H1 (cell line): ENCODE data around the gene VSIG10L2. TPM values are rescaled to one million over a fixed set of nuclear protein-coding genes. Genes with fewer than 3 reads are reported as not detected.

Experiments
- ATF3 ChIP-seq: IDR thresholded peaks from 2 replicates; pipeline ENCODE4 v1.6.1; 2011; ENCODE audit warnings: low read depth, mild to moderate bottlenecking, low read length; ENCODE audit not compliant: insufficient read depth
- PHF8 ChIP-seq: fragments of 200-600 bp; sonication (generic); conservative IDR thresholded peaks from 2 replicates; pipeline ENCODE4 v1.7.1; 2012; ENCODE audit warnings: low read depth, mild to moderate bottlenecking, inconsistent platforms, low read length, moderate library complexity
- RFX5 ChIP-seq: IDR thresholded peaks from 2 replicates; pipeline ENCODE4 v1.6.1; 2011; ENCODE audit warnings: low read depth, low read length, improper control_type of control experiment, borderline replicate concordance
- SIX5 ChIP-seq: IDR thresholded peaks from 2 replicates; pipeline ENCODE4 v1.6.1; 2011; ENCODE audit warnings: mild to moderate bottlenecking, low read depth, low read length
- TEAD4 ChIP-seq: IDR thresholded peaks from 2 replicates; pipeline ENCODE4 v1.6.1; 2012; ENCODE audit warnings: low read depth, low read length, inconsistent platforms, mixed read lengths
- polyA plus RNA-seq, 7 experiments: library from polyadenylated mRNA; depleted of rRNA in 3 of 7; stranded (reverse) in 5 of 7; unstranded in 2 of 7; fragments of >200 nt in 5 of 7; fragments of 200-250 nt in 2 of 7; gene quantifications; 1 replicate in 5 of 7; 2 replicates in 1 of 7; 4 replicates in 1 of 7; pipeline versions ENCODE4 v1.2.1 to v1.2.3, GENCODE V29; 2011 to 2013; ENCODE audit warnings: missing spikeins in 2 of 7, mixed read lengths in 2 of 7
- total RNA-seq: library from RNA; stranded (reverse); fragmentation: NEBNext Ultra II Directional; extraction: Animal tissue kit (Norgen Biotek cat#: 25700); gene quantifications from 2 replicates; pipeline ENCODE4 v1.2.1, GENCODE V29; 2021
- TF ChIP-seq, protein P1 (sequence below): fragments of 300-600 bp; sonication (generic); IDR thresholded peaks from 2 replicates; pipeline ENCODE4 v1.7.1; 2012; ENCODE audit warnings: low read length, moderate library complexity, mild to moderate bottlenecking, inconsistent platforms; ENCODE audit not compliant: insufficient replicate concordance

Gene VSIG10L2
- total and polyA plus RNA-seq, 2 of the 8 experiments (the other 6 are each of a cell fraction or from before 2014, with no cell fraction given): not detected

GRCh38 chr11:125902277-125902926 is 43.4 kb upstream of the VSIG10L2 start (continued):
- TF ChIP-seq, protein P1, sequence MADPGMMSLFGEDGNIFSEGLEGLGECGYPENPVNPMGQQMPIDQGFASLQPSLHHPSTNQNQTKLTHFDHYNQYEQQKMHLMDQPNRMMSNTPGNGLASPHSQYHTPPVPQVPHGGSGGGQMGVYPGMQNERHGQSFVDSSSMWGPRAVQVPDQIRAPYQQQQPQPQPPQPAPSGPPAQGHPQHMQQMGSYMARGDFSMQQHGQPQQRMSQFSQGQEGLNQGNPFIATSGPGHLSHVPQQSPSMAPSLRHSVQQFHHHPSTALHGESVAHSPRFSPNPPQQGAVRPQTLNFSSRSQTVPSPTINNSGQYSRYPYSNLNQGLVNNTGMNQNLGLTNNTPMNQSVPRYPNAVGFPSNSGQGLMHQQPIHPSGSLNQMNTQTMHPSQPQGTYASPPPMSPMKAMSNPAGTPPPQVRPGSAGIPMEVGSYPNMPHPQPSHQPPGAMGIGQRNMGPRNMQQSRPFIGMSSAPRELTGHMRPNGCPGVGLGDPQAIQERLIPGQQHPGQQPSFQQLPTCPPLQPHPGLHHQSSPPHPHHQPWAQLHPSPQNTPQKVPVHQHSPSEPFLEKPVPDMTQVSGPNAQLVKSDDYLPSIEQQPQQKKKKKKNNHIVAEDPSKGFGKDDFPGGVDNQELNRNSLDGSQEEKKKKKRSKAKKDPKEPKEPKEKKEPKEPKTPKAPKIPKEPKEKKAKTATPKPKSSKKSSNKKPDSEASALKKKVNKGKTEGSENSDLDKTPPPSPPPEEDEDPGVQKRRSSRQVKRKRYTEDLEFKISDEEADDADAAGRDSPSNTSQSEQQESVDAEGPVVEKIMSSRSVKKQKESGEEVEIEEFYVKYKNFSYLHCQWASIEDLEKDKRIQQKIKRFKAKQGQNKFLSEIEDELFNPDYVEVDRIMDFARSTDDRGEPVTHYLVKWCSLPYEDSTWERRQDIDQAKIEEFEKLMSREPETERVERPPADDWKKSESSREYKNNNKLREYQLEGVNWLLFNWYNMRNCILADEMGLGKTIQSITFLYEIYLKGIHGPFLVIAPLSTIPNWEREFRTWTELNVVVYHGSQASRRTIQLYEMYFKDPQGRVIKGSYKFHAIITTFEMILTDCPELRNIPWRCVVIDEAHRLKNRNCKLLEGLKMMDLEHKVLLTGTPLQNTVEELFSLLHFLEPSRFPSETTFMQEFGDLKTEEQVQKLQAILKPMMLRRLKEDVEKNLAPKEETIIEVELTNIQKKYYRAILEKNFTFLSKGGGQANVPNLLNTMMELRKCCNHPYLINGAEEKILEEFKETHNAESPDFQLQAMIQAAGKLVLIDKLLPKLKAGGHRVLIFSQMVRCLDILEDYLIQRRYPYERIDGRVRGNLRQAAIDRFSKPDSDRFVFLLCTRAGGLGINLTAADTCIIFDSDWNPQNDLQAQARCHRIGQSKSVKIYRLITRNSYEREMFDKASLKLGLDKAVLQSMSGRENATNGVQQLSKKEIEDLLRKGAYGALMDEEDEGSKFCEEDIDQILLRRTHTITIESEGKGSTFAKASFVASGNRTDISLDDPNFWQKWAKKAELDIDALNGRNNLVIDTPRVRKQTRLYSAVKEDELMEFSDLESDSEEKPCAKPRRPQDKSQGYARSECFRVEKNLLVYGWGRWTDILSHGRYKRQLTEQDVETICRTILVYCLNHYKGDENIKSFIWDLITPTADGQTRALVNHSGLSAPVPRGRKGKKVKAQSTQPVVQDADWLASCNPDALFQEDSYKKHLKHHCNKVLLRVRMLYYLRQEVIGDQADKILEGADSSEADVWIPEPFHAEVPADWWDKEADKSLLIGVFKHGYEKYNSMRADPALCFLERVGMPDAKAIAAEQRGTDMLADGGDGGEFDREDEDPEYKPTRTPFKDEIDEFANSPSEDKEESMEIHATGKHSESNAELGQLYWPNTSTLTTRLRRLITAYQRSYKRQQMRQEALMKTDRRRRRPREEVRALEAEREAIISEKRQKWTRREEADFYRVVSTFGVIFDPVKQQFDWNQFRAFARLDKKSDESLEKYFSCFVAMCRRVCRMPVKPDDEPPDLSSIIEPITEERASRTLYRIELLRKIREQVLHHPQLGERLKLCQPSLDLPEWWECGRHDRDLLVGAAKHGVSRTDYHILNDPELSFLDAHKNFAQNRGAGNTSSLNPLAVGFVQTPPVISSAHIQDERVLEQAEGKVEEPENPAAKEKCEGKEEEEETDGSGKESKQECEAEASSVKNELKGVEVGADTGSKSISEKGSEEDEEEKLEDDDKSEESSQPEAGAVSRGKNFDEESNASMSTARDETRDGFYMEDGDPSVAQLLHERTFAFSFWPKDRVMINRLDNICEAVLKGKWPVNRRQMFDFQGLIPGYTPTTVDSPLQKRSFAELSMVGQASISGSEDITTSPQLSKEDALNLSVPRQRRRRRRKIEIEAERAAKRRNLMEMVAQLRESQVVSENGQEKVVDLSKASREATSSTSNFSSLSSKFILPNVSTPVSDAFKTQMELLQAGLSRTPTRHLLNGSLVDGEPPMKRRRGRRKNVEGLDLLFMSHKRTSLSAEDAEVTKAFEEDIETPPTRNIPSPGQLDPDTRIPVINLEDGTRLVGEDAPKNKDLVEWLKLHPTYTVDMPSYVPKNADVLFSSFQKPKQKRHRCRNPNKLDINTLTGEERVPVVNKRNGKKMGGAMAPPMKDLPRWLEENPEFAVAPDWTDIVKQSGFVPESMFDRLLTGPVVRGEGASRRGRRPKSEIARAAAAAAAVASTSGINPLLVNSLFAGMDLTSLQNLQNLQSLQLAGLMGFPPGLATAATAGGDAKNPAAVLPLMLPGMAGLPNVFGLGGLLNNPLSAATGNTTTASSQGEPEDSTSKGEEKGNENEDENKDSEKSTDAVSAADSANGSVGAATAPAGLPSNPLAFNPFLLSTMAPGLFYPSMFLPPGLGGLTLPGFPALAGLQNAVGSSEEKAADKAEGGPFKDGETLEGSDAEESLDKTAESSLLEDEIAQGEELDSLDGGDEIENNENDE: no peak
- TF ChIP-seq ATF3 (no peak), SIX5 (no peak), TEAD4 (no peak), PHF8 (no peak), RFX5 (no peak)
